PFSK-1 (cell line): ENCODE data around the gene PIEZO1.

Experiments used
- POLR2AphosphoS5 ChIP-seq: IDR thresholded peaks from 2 replicates; pipeline ENCODE4 v1.6.1; 2012; ENCODE audit warnings: low read depth, mild to moderate bottlenecking, control low read depth, low read length, moderate library complexity
- REST ChIP-seq, 2 experiments: IDR thresholded peaks; 2 replicates each; pipeline versions ENCODE4 v1.6.1 to v1.8.0; 2011 to 2012; ENCODE audit warnings: low read depth in 2 of 2, low read length in 2 of 2, control low read depth in 1 of 2, inconsistent platforms in 1 of 2, mild to moderate bottlenecking in 1 of 2, moderate library complexity in 1 of 2; ENCODE audit not compliant: insufficient read depth in 1 of 2
- SIN3A ChIP-seq: IDR thresholded peaks from 2 replicates; pipeline ENCODE4 v1.6.1; 2012; ENCODE audit warnings: mild to moderate bottlenecking, low read length, moderate library complexity, borderline replicate concordance; ENCODE audit not compliant: insufficient read depth
- TAF1 ChIP-seq: IDR thresholded peaks from 2 replicates; pipeline ENCODE4 v1.6.1; 2012; ENCODE audit warnings: low read length, control low read depth, borderline replicate concordance; ENCODE audit not compliant: insufficient read depth

DNA sequence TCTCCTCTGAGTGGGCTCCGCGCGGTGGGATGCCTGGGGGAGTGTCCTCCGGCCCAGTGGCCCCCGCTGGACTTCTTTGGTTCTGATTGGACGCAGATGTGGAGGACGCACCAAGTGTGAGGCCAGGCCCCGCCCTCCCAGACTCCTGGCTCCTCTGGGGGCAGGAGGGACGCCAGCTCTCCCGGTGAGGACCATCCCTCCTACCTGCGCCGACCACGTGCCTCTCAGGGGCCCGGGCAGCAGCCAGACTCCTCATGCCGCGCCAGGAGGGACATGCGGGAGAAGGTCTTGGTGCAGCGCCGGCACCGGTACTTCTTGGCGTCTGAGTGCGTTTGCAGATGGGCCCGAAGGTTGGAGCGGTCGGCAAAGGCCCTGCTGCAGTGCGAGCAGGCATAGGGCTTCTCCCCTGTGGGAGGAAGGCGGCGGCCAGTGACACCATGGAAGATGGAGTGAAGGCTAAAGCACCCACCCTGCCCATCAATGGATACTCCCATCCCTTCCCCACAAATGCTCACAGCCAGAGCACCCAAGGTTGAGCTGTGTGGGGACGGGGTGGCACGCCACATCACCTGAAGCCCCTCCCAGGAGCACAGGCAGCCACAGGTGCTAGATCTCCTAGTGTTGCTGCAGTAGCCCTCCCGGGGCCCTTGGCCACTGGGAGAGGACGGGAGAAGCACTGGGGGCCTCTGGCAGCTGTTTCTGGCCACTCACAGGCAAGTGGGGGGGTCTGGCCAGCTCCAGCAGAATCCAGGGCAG is 106.6 kb downstream of the PIEZO1 start:
- TF ChIP-seq POLR2AphosphoS5 (no peak), REST (IDR thresholded peaks at IDR 0.05; ENCODE audit: insufficient read depth in 1 of 2, low read depth in 2 of 2, low read length in 2 of 2) (no peak), TAF1 (no peak), SIN3A (no peak)
